Measurements from ENCODE around the gene UBE2L5.

The UBE2L5 gene

DNA sequence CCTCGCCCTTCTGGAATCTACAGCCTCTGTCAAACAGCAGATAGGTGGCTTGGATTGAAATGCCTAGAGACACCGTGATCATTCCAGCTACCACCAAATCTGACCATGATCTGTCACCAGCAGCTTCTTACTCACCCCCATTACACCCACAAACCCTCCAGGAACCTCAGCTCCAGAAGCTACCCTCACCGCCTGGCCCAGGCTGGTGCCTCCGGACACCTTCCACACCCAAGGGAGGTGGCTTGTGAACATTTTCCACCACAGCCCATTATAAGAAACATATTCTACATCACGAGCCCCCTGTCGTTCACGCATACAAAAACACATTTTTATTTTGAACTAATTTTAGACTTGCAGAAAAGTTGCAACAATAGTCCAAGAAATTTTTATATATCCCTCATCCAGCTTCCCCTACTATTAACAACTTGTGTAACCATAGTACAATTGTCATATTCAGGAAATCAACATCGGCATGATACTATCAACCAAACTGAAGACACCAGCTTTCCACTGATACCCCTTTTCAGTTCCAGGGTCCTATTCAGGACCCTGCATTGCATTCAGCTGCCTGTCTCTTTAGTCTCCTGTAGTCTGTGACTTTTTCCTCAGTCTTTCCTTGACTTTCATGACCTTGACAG is 15.4 kb upstream of the UBE2L5 start:
- DNase-seq (no peak), ATAC-seq (no peak)

DNA sequence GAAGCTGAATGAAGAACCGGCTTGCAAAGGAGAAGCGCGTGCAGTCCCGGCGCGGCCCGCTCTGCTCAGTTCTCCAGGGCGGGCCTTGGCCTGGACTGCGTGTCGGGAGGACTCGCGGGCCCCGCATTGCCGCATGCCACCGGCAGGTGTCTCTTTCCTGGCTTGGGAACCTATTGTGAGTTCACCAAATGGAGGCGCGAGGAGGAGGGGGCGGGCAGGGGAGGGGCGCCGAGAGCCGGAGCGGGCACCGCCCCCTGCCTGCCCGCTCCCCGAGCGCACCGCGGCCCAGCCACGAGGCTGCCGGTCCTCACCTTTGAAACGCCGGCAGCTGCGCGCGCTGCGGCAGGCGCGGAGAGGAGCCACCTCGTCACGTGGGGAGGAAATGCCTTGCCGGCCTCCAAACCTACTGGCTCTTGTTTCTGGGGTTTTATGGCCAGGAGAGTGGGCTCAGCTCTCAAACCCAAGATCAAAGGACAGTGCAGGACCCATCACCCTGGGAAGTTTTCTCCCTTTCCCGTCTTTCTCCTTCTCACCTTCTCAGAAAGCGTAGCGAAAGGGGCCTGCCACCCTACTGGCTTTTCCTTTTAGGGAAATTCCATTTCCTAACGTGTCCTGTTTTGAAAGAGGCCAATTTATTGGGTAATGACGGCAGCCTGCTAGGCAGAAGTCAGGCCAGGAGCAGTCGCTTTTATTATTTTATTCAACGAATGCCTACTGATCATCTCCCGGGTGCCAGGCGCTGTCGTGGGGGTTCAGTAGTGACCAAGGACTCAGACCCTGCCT is 13.8 kb upstream of the UBE2L5 start:
- ATAC-seq (peak; percentile 96), DNase-seq (peak; percentile 93)

DNA sequence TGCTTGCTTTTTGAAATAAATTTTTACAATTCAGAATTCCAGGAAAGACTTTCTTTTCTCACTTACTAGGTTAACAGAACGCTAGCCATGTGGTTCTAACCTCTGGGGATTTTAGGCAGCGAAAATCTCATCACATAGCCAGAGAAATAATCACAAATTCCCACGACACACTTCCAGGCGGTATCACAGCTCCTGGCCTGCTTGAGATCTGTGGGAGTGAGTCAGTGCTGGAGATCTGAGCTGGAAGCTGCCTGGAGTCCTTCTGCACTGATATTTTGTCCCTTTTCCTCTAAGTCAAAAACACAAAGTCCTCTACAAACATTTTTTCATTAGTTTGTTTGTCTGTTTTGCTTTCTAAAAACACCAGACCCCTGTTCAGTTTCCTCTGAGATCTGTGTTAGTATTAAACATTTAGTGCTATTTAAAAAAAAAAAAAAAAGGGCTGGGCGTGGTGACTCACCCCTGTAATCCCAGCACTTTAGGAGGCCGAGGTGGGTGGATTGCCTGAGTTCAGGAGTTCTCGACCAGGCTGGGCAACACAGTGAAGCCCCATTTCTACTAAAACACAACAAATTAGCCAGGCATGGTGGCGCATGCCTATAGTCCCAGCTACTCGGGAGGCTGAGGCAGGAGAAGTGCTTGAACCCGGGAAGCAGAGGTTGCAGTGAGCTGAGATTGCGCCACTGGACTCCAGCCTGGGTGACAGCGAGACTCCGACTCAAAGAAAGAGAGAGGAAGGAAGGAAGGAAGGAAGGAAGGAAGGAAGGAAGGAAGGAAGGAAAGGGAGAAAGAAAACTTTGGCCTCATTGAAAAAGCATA is 12.2 kb upstream of the UBE2L5 start:
- DNase-seq (no peak), ATAC-seq (no peak)

DNA sequence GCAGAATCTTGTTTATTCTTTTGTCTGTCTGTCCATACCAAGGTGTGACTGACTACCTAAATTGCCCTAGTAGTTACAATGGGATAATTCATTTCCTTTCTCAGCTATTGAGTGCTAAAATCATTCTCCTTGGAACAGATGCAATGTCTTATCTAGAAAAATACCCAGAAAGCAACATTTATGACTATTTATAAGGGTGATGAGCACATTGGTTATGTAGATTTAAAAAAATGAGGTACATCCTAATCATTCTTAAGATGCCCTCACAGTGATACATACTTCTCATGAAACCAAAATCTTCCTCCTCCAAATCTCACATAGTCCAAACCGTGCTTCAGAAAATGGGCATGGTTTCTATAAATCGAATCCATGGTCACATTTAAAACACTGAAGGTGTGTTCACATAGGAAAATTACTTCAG is 11.6 kb upstream of the UBE2L5 start:
- ATAC-seq: no peak
- no peak for DNase-seq

DNA sequence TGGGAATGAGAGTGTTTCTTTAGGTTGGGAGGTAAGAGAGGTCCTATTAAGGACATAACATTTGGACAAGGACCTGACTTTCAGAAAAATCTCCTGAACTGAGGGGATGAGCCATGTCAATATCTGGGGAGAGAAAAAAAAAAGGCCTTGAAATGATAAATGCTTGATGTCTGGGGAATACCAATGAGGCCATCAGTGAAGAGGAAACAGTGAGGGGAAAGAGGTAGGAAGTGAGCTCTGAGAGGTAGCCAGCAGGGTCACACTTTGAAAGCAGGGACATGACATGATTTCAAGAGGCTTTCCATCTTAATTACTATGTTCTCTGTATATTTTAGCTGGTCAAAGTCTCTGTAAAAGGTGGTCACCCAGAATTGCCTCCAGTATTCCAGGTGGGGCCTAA is 9.9 kb upstream of the UBE2L5 start:
- no peak for DNase-seq

DNA sequence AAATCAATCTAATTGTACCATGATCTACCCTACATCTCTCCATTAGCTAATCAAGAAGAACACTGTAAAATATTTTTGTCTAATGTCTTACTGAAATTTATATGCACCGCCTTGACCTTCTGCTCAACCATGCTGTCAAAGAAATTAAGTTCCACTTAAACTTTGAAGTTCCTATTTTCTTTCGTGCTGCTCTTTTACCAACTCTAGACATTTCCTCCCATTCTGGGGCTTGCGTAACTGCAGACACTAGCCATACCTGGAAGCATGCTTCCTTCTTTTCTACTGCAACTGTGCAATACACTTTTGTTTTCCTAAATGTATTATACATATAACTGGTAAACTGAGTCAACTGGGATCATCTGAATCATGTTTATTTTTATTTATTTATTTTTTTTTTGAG is 8.5 kb upstream of the UBE2L5 start:
- no peak for ATAC-seq
- DNase-seq: no peak

More for the DNA sequence above, 9.9 kb upstream of the UBE2L5 start:
- ATAC-seq: no peak

DNA sequence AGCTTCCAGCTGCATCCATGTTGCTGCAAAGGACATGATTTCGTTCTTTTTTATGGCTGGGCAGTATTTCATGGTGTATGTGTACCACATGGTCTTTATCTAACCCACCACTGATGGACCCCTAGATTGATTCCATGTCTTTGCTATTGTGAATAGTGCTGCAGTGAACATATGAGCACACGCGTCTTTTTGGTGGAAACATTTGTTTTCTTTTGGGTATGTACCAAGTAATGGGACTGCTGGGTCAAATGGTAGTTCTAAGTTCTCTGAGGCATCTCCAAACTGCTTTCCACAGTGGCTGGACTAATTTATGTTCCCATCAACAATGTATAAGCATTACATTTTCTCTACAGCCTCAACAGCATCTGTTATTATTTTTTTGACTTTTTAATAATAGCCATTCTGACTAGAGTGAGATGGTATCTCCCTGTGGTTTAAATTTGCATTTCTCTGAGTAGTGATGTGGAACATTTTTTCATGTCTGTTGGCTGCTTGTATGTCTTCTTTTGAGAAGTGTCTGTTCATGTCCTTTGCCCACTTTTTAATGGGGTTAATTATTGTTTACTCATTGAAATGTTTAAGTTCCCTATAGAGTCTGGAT is 6.8 kb upstream of the UBE2L5 start:
- DNase-seq (no peak), ATAC-seq (no peak)

DNA sequence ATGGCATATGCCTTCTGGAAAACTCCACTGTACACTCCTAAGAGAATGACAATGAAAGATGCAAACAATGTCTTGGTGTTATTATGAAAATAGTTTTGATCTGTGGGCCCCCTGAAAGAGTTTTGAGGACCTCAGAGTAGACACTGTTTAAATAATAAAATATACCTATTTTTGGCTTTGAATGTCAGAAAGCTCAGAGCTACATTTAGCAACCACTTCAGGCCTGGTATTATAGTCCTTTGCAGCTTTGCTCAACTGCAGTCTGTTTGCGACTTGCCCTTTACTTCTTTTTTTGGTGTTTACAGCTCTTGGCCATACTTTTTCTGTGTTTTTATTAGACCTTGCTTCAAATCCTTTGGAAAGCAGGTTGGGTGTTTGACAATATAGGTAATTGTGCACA is 5.8 kb upstream of the UBE2L5 start:
- DNase-seq: no peak
- ATAC-seq: no peak

DNA sequence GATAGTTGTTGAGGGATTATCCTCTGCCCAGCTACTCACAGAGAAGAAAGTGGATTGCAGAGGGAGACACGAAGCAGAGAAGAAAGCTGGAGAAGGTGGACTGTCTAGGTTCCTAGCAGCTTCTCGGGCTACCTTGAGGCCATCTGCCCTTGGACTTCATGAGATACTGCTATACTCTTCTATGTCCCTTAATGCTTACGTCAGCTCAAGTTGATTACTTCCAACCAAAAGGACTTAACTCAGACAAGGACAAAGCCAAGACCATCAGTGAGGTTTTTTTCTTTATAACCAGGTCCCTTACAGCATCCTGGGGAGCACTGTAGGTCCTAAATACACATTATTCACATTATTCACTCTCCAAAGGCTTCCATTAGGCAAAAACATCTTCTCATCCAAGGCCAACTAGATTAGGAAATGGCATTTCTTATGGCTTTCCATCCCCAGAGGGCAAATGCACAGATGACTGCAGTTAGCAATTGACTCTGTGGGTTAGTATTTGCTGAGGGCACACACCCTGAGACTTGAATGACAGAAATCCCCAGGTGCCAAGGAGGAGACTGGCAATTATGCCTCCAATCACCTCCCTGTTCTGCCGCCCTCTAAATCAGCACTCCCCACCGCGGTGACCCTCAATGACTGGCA is 4.1 kb upstream of the UBE2L5 start:
- DNase-seq (no peak), ATAC-seq (no peak)

DNA sequence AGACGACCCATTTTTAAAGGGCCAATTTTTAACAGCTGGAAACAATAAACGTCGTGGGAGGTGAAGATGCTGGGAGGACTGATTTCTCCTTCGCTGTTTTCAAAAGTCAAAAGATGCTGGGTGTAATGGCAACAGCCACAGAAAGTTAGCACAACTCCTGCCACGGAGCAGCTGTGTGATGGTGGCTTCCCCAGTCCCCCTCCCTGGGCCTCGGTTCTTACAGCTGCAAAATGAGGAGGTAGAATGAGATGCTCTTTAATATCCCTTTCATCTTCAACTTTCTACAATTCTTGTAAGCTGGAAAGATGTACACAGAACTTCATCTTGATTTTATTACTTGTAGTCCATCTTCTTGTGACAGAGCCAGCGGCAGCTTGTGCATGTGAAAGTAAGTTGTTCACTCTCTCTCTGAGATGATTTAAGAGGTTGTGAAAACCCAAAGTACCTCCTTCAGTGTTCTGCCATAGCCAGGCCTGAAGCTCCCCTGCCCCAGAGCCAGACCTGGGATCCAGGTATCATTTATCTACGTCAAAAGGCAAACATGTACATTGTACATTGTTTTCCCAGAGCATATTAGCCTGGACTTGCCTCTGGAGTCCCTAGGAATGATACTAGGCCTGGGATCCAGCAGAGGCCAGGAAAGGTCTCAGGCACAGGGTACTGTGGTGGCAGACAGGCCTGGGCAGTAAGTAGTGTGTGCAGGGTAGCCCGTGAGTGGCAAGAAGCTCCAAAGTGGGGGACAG is 3.4 kb upstream of the UBE2L5 start:
- DNase-seq (no peak), ATAC-seq (no peak)

DNA sequence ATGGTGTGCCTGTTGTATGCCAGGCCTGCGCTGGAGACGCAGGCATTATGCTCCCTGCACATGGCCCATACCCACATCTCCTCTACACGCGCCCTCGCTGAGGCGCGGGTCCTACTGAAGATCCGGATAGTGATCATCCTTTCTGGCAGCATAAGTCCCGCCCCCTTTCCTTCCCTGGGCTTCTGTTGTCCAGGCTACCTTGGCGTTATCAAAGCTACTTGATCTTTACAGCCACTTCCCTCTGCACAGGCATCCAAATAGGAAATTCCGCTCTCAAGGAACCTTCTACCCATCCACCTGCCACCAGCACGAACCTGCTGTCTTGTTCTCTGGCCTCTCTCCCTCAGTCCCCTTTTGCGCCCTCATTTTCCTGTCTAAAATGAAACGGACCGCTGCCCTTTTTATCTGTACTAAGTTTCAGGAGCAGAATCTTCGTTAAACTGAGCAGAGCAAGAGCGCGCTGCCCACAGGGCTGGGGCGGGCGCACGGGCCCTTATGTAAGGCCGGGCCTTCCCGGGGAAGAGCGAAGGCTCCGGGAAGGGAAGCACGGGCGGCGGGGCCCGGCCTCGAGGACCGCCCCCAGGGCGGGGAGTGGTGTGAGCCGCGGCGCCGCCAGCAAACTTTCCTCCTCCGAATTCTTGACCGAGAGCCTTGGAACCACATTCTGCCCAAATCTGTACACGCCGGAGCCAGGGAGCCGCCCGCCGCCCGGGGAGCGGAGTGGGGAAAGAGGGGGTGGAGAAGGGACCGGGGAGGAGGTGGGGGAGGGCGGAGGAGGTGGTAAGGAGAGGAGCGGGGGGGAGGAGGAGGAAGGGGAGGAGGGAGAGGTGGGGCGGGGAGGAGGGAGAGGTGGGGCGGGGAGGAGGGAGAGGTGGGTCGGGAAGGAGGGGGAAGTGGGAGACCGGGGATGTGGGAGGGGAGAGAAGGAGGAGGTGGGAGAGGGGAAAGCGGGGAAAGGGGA is 920 bp upstream of the UBE2L5 start:
- ATAC-seq: peak; percentile 38
- DNase-seq: peak; percentile 43

DNA sequence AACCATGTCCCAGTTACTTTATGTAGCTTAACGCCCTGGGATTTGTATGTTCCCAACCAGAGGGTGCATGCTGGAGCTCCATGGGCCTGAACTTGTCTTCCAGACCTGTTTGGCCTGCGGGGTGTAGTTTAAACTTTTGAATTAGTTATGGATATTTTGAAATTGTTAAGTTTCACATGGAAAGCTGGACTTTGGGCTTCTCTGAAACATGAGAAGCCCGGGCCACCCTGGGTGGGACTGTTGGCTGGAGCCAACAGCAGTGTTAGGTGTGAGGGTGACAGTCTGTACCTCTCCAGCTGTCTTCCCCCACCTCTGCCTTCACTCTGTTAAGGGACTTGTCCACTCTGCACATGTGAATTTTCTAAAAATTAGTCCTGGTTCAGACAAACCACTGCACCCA is 1.6 kb downstream of the UBE2L5 start:
- ATAC-seq (no peak), DNase-seq (no peak)

DNA sequence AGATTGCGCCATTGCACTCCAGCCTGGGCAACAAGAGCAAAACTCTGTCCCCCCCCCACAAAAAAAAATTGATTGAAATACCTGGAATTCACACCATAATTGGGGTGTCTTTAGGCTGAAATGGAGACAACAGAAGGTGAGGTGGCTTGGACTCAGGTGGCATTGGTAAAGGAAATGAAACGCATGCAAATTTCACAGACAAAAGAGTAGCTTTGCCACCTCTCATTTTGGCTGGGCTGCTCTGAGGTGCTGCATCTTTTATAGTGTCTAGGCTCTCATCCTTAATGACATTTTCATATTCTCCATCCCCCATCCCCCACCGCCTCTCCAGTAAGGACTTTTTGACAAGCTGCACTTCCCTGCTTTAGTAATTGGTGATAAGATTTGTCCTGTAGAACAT is 6.9 kb downstream of the UBE2L5 start:
- ATAC-seq: no peak
- no peak for DNase-seq

DNA sequence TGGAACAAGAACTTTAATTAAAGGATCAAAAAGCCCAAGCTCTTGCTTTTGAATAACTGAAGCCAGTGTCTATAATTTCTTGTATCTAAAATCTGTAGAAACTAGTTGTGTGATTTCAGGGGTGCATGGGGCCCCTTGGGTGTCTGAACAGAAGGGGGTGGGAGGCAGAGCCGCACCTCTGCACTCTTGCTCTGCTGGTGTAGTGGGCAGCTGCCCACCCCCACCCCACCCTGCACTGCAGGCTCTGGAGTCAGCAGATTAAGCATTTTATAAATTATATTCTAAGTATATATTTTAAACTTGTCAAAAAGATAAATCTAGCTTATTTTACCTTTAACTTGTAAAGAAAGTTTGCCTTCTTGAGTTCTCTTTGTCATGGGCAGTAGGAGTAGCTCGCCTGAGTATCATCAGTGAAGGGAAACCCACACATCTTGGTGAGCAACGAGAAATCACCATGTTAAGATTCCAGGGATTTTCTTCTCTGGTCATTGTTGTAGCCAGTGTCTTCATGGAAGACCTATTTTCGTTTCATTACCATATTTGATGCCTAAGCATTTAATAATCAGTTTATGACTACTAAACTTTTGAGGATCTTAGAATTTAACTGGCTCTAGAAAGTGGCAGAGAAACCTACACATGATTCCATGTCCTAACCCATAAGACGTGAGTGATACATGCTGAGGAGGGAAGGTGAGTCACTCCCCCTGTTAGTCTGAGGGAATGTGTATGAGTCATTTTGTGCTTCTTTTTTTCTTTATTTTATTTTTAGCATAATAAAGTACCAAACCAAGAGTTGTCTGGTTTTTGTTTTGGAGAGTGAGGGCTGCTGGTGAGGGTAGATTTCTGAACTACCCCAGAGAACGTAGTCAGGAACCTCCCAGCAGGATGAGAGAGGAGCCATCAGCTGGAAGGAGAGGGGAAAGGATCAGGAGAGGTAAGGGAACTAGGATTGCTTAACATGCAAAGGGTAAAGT is 7.7 kb downstream of the UBE2L5 start:
- DNase-seq: no peak
- peak; percentile 96 for ATAC-seq

DNA sequence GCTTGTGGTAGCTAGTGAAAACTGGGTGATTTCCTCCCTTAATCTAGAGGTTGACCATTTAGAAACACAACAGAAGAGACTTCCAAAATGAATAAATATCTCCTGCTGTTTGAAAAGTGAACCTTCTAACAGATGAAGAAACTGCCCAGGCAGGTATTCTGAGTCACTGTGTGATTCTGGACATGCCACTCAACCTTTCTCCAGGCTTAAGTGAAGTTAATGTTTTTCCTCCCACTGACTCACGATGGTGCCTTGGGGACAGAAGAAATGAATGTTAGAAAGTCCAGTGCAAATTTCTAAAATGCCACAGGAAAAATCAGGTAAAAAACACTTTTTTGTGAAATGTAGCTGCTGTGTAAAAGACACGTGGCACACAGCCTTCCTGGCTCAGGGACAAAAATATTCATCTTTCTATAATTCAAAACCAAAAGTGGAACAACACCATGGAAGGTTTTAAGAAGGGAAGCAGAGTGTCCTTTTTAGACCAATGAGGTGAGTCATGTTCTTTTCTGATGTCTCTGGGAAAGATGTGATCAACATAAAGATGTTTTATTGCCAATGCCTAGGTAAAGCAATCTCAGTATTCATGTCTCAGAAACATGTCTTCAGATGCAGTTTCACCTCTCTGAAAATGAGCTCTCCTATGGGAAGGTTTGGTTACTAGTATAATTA is 9.1 kb downstream of the UBE2L5 start:
- DNase-seq (no peak), ATAC-seq (peak; percentile 42)

DNA sequence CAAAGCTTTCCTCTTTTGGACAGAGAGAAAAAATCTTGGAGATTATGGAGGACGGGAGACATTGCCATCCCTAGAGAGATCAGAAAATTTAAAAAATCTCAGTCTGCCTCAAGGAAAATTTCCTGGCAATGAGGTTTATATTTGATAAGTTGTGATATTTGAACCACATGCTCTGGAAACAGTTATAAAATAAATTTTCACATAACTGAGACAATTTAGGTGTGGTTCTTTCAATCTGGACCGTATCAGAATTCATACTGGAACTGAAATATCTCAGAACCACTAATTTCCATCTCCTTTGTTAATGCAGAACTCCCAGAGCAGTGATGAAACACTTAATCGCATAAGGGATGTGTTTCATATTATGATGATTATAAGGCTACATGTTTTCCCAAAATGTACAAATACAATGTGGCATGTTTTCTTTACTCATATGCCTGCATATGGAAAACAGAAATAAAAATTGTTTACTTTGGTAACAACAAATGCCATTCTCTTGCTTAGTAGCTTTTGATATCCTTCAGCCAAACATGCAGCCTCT is 13.7 kb downstream of the UBE2L5 start:
- DNase-seq (no peak), ATAC-seq (no peak)

DNA sequence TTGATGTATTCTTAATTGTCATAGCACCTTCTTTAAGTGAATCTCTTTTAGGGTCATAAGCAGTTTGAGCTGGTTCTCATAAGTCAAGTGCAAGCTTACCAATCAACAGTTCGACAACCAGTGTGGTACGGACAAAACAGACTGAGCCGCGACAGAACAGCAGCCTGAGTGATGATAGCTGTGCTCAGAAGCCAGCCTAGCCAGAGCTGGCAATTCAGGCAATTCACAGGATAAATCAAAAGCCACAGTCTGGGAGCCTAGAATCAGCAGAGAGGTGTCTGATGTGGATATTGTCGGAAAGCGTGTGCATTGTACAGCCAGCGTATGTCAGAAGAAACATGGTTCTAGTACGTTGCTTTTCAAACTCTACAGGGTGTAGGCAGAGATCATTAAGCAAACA is 14.9 kb downstream of the UBE2L5 start:
- no peak for ATAC-seq
- DNase-seq: no peak

DNA sequence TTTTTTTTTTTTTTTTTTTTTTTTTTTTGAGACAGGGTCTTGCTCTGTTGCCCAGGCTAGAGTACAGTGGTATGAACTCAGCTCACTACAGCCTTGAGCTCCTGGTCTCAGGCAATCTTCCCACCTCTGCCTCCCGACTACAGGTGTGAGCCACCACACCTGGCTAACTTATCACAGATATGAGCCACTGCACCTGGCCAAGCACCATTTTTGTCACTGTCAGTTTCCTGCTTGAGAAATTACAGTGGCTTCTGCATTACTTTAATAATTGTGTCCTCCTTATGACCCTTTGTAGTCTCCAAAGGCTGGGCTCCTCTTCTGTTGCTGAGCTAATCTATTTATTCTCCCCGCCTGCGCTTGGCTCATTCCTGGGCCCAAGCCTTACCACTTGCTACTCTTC is 16.0 kb downstream of the UBE2L5 start:
- ATAC-seq (no peak), DNase-seq (no peak)

Data from stimulated activated naive CD8-positive, alpha-beta T cell treated with anti-CD3 and anti-CD28 coated beads, Interleukin-15, Interleukin-2, amounts not matched to agents 100 U/mL and 50 U/mL, for 24 hours (primary cell).